Heart right ventricle (tissue), 16 donors: Measurements from ENCODE around the gene NPEPPS. TPM values are rescaled to one million over a fixed set of nuclear protein-coding genes. Genes with fewer than 3 reads are reported as not detected.
A peak's percentile ranks its signal among the peaks of the same experiment; 100 is the strongest.

Experiments used
- ATAC-seq, 8 donors: fragments of 200-7000 bp; cut with Tn5 transposase; one replicate each; pipeline ENCODE4 v1.9.1; 2020; ENCODE audit warnings: mild to moderate bottlenecking in 8 of 8, moderate library complexity in 8 of 8, moderate number of reproducible peaks in 1 of 8
- DNase-seq, 2 donors: peaks; one replicate each; pipeline ENCODE4 v3.0.0-alpha.2; 2020
- H3K27ac ChIP-seq, 10 donors: fragments of 200-600 bp; sonication (generic) in 2 of 10; one replicate each; pipeline versions ENCODE4 v1.5.0 to v1.8.0; 2020 to 2022; ENCODE audit warnings: mild to moderate bottlenecking in 3 of 10
- H3K27me3 ChIP-seq, 7 donors: fragments of 200-600 bp; one replicate each; pipeline ENCODE4 v1.8.0; 2021 to 2022; ENCODE audit warnings: mild to moderate bottlenecking in 2 of 7
- H3K36me3 ChIP-seq, 9 donors: fragments of 200-600 bp; sonication (generic) in 1 of 9; one replicate each; pipeline versions ENCODE4 v1.5.0 to v1.8.0; 2020 to 2022; ENCODE audit warnings: mild to moderate bottlenecking in 2 of 9
- H3K4me1 ChIP-seq, 9 donors: fragments of 200-600 bp; sonication (generic) in 1 of 9; one replicate each; pipeline versions ENCODE4 v1.5.0 to v1.8.0; 2020 to 2022; ENCODE audit warnings: mild to moderate bottlenecking in 4 of 9
- H3K4me3 ChIP-seq, 10 donors: fragments of 200-600 bp; sonication (generic) in 2 of 10; one replicate each; pipeline versions ENCODE4 v1.5.0 to v1.8.0; 2020 to 2022; ENCODE audit warnings: mild to moderate bottlenecking in 7 of 10, moderate library complexity in 2 of 10
- H3K9me3 ChIP-seq, 11 donors: fragments of 200-600 bp in 10 of 11; sonication (generic) in 2 of 11; one replicate each; pipeline versions ENCODE4 v1.5.0 to v1.8.0; 2013 to 2022; ENCODE audit warnings: mild to moderate bottlenecking in 2 of 11, control low read depth in 1 of 11, moderate library complexity in 1 of 11
- CTCF ChIP-seq, 9 donors: fragments of 200-600 bp; sonication (generic) in 2 of 9; IDR thresholded peaks; one replicate each; pipeline versions ENCODE4 v1.5.0 to v1.8.0; 2021 to 2022; ENCODE audit warnings: antibody characterized with exemption in 9 of 9, mild to moderate bottlenecking in 5 of 9, moderate library complexity in 1 of 9
- WGBS, 2 donors: extraction: QIAGEN DNeasy Blood & Tissue Kit; methylation state at CpG; one replicate each; pipeline ENCODE4 v1.1.7; 2013; ENCODE audit warnings: inconsistent platforms in 1 of 2; 5-methylcytosine and 5-hydroxymethylcytosine counted together
- intact Hi-C, 10 donors: fragments of 100-400 bp; cut with DNase I; formaldehyde crosslinking; loops; one replicate each; pipeline versions ENCODE4 v1.11.1 to v1.14.2; 2022
- polyA plus RNA-seq, 2 donors: library from polyadenylated mRNA; stranded (reverse); fragments of 200-250 nt; gene quantifications; one replicate each; pipeline ENCODE4 v1.2.3, GENCODE V29; 2013
- total RNA-seq, 10 donors: library from RNA; stranded (reverse); fragmentation: NEBNext Ultra II Directional in 3 of 10; extraction: Animal tissue kit (Norgen Biotek cat#: 25700) in 3 of 10; gene quantifications; one replicate each; pipeline versions ENCODE4 v1.2.1 to v1.2.4, GENCODE V29; 2021 to 2023
- donor health status: Arrhythmogenic right ventricular cardiomyopathy.
- donor health status: ischemic (EF 13 %, LVEDD 7.1; RV severe dilation, severe dysfunction).
- donor health status: healthy with polysubstance abuse.
- donor health status: DM: no; HTN: yes; CAD: no.
- donor health status: DM: no; HTN: no; CAD: no.
- donor health status: ischemic (EF 25% LVEDD 6.9; RV normal size, moderate dysfunction).
- donor health status: ischemic (EF 25% LVEDD 5.7; RV mildly dilated, moderate dysfunction).
- donor health status: healthy.
- donor health status: DM: yes; HTN: yes; CAD: no.
- donor health status: Ischemic cardiomyopathy.
- donor health status: ischemic (EF 35%, LVEDD 5.7; RV mildly dilated, moderate dysfunction).
- donor health status: nonischemic (EF 11% LVEDD 7.7; RV severe dilation, severe dysfunction).
- donor health status: DM: yes; HTN: yes; CAD: no.
- donor health status: PGD.
- donor health status: ischemic (EF 29% LVEDD 5.4; RV normal size, mild dysfunction).
- donor health status: nonischemic (EF 23%, LVEDD 6.1; RV moderate dilation, normal function).

The NPEPPS gene
- total and polyA plus RNA-seq, 12 donors: 21.8 to 104 (median 85.0) TPM

GRCh38 chr17:47620503-47621245 is 89.8 kb downstream of the NPEPPS start:
- H3K9me3 ChIP-seq: no peaks in the 10 kb centered on the region
- H3K27me3 ChIP-seq: no peaks in the 10 kb centered on the region
- TF ChIP-seq CTCF (IDR thresholded peaks at IDR 0.05): no peak
- no peak overlapping the region for H3K4me3 ChIP-seq
- no peak for ATAC-seq
- no peak for DNase-seq
- 84 to 85% methylated on average over 3 of the region's 3 CpGs for WGBS, 2 donors
- peak overlapping the region in 7 of 10 donors; percentile 8 to 71 (median 48) for H3K27ac ChIP-seq
- peaks cover 0 to 100% (median 27%) of the 10 kb centered on the region in 9 donors for H3K36me3 ChIP-seq
- peaks cover 0 to 49% (median 34%) of the 10 kb centered on the region in 9 donors for H3K4me1 ChIP-seq
- intact Hi-C loops: loop anchor here in 1 of 10 donors (10.0 kb wide), 1 partner anchor 296 kb away; the partner anchor contains the start of gene EFCAB13

GRCh38 chr17:47621293-47622179 is 90.6 kb downstream of the NPEPPS start:
- Histone ChIP-seq H3K36me3 (peaks cover 0 to 99% (median 27%) of the 10 kb centered on the region in 9 donors), H3K9me3 (no peaks in the 10 kb centered on the region), H3K27ac (peak overlapping the region in 9 of 10 donors; percentile 28 to 71 (median 57)), H3K4me1 (peaks cover 0 to 49% (median 34%) of the 10 kb centered on the region in 9 donors), H3K4me3 (no peak overlapping the region), H3K27me3 (no peaks in the 10 kb centered on the region)
- WGBS, 2 donors: 40 to 42% methylated on average over 9 of the region's 9 CpGs
- intact Hi-C loops: loop anchor here in 1 of 10 donors (10.0 kb wide), 1 partner anchor 297 kb away; the partner anchor contains the start of gene EFCAB13
- peak in 2 of 9 donors; percentile 11 to 12 for TF ChIP-seq CTCF (IDR thresholded peaks at IDR 0.05)
- DNase-seq: peak; percentile 21 to 24
- ATAC-seq: peak; percentile 67 to 87 (median 76)

- H3K36me3 ChIP-seq: peaks cover 0 to 94% (median 22%) of the 10 kb centered on the region in 9 donors
- no peak overlapping the region for H3K4me3 ChIP-seq
- DNase-seq (no peak), ATAC-seq (no peak)
- intact Hi-C loops: loop anchor here in 1 of 10 donors (10.0 kb wide), 1 partner anchor 297 kb away; the partner anchor contains the start of gene EFCAB13
- H3K9me3 ChIP-seq: no peaks in the 10 kb centered on the region
- TF ChIP-seq CTCF (IDR thresholded peaks at IDR 0.05): no peak
- H3K27ac ChIP-seq: peak overlapping the region in 8 of 10 donors; percentile 28 to 71 (median 58)
- H3K27me3 ChIP-seq: no peaks in the 10 kb centered on the region
- 39 to 40% methylated on average over 2 of the region's 2 CpGs for WGBS, 2 donors
- peaks cover 0 to 49% (median 34%) of the 10 kb centered on the region in 9 donors for H3K4me1 ChIP-seq
Observed at GRCh38 chr17:47622180-47622549, 91.3 kb downstream of the NPEPPS start.

- no peak for ATAC-seq
- peaks cover 0 to 69% (median 5%) of the 10 kb centered on the region in 9 donors for H3K36me3 ChIP-seq
- H3K4me1 ChIP-seq: peaks cover 0 to 37% (median 31%) of the 10 kb centered on the region in 9 donors
- whole genome bisulfite sequencing, 2 donors: 36 to 53% methylated on average over 1 of the region's 1 CpG
- H3K27ac ChIP-seq: no peak overlapping the region
- H3K4me3 ChIP-seq: no peak overlapping the region
- intact Hi-C loops: loop anchor here in 1 of 10 donors (10.0 kb wide), 1 partner anchor 300 kb away; the partner anchor contains the start of gene EFCAB13
- TF ChIP-seq CTCF (IDR thresholded peaks at IDR 0.05): no peak
- no peaks in the 10 kb centered on the region for H3K27me3 ChIP-seq
- no peak for DNase-seq
- no peaks in the 10 kb centered on the region for H3K9me3 ChIP-seq
Observed at GRCh38 chr17:47624727-47625068, 93.8 kb downstream of the NPEPPS start.
